Mammary epithelial cell (primary cell): ENCODE measurements around the gene CTDSPL.

Experiments used
- CTCF ChIP-seq, 2 donors: IDR thresholded peaks in 1 of 2; conservative IDR thresholded peaks in 1 of 2; 2 replicates each; pipeline ENCODE4 v1.5.1; 2011 to 2012; ENCODE audit warnings: inconsistent platforms in 2 of 2, low read length in 2 of 2, mild to moderate bottlenecking in 2 of 2, control low read depth in 1 of 2, low read depth in 1 of 2; ENCODE audit not compliant: insufficient read depth in 1 of 2; ENCODE audit errors: extremely low read depth in 1 of 2
- EZH2 ChIP-seq: IDR thresholded peaks from 2 replicates; pipeline ENCODE4 v1.6.1; 2012; ENCODE audit warnings: low read length, inconsistent platforms, borderline replicate concordance

DNA sequence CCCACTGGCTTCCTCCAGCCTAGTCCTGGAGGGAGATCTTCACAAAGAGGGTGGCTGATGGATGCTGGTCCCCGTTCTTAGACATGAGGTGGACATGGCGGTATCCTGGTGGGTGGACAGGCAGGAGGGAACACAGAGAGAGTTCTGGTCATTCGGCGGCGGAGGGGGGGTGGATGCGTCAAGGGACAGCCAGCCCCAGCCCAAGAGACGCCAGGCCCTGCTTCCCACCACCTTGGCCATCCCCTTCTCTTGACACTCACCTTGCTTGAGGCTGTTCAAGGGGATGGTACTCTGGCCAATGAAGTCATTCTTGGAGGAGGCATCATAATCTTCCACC is 146.0 kb downstream of the CTDSPL start:
- TF ChIP-seq CTCF (conservative IDR thresholded peaks at IDR 0.05 in 1 of 2, IDR thresholded peaks at IDR 0.05 in 1 of 2; ENCODE audit: extremely low read depth in 1 of 2, insufficient read depth in 1 of 2, low read depth in 1 of 2, low read length in 2 of 2) (no peak), EZH2 (no peak)
